K562 (cell line): Measurements from ENCODE around the gene CMSS1. TPM values are rescaled to one million over a fixed set of nuclear protein-coding genes. Genes with fewer than 3 reads are reported as not detected.

Source experiments
- ATAC-seq: fragments of 200-7000 bp; cut with Tn5 transposase; 3 replicates; pipeline ENCODE4 v1.9.1; 2020; ENCODE audit warnings: moderate library complexity
- BruUV-seq: library from RNA; stranded (reverse); fragments of 400-500 nt; replicated peaks from 2 replicates; lab custom pipeline; 2021; lab: Mats Ljungman, UMichigan
- CTCF ChIA-PET: fragments of 300-600 bp; formaldehyde crosslinking; extraction: SDS; loops from one replicate; lab custom pipeline; 2021; ENCODE audit warnings: low intra/inter-chr PET ratio; lab: Yijun Ruan, JAX
- POLR2A ChIA-PET: fragments of 300-600, 350-650 bp; sonication (Branson Sonifier 250); formaldehyde crosslinking; extraction: SDS; loops from one replicate; lab custom pipeline; 2021; ENCODE audit warnings: antibody characterized with exemption, inconsistent platforms; lab: Yijun Ruan, JAX
- DNase-seq, 4 experiments: peaks; one replicate each; pipeline versions ENCODE4 v3.0.0 to v3.0.0-alpha.2; 2011 to 2018; ENCODE audit warnings: low spot score in 3 of 4, mixed read lengths in 3 of 4; ENCODE audit errors: extremely low read depth in 1 of 4
- FAIRE-seq: peaks from 2 replicates; lab custom pipeline; 2011; peaks lifted over from hg19 to GRCh38; lab: Jason Lieb, UNC
- H2AFZ ChIP-seq: 2 replicates; pipeline ENCODE4 v1.6.0; 2011; ENCODE audit warnings: low read depth, low read length, control low read depth, inconsistent platforms
- H3K27ac ChIP-seq: fragments of 200-600 bp; 3 replicates; pipeline ENCODE4 v1.8.0; 2011; ENCODE audit warnings: low read depth, mild to moderate bottlenecking, control low read depth, inconsistent platforms, low read length, moderate library complexity, mixed read lengths; ENCODE audit errors: extremely low read depth
- H3K27me3 ChIP-seq, 2 experiments: fragments of 300-600 bp in 1 of 2; 2 replicates in 1 of 2; 3 replicates in 1 of 2; pipeline versions ENCODE4 v1.6.0 to v1.8.0; 2011; ENCODE audit warnings: inconsistent platforms in 2 of 2, low read length in 2 of 2, mild to moderate bottlenecking in 1 of 2, mixed read lengths in 1 of 2, moderate library complexity in 1 of 2; ENCODE audit not compliant: control insufficient read depth in 2 of 2, insufficient read depth in 2 of 2
- H3K36me3 ChIP-seq: fragments of 300-600 bp; 3 replicates; pipeline ENCODE4 v1.8.0; 2011; ENCODE audit warnings: mild to moderate bottlenecking, low read length, inconsistent platforms; ENCODE audit not compliant: control insufficient read depth, insufficient read depth
- H3K4me1 ChIP-seq, 2 experiments: fragments of 200-600 bp in 1 of 2; replicated peaks in 1 of 2; 2 replicates in 1 of 2; 3 replicates in 1 of 2; pipeline versions ENCODE4 v1.5.1 to v1.8.0; 2011; ENCODE audit warnings: inconsistent platforms in 2 of 2, low read length in 2 of 2, mild to moderate bottlenecking in 1 of 2, mixed read lengths in 1 of 2, moderate library complexity in 1 of 2; ENCODE audit not compliant: control insufficient read depth in 2 of 2, insufficient read depth in 2 of 2
- H3K4me2 ChIP-seq: 2 replicates; pipeline ENCODE4 v1.6.1; 2011; ENCODE audit warnings: low read length, control low read depth, inconsistent platforms, mixed read lengths; ENCODE audit not compliant: insufficient read depth
- H3K4me3 ChIP-seq: fragments of 200-600 bp; sonication (generic), shearing (Covaris generic); 2 replicates; pipeline ENCODE4 v1.5.1; 2016; ENCODE audit warnings: control low read depth, inconsistent platforms
- H3K79me2 ChIP-seq: fragments of 200-600 bp; 3 replicates; pipeline ENCODE4 v1.8.0; 2011; ENCODE audit warnings: low read length, inconsistent platforms; ENCODE audit not compliant: control insufficient read depth, insufficient read depth
- H3K9ac ChIP-seq, 2 experiments: 2 replicates each; pipeline versions ENCODE4 v1.6.0 to v1.6.1; 2011; ENCODE audit warnings: low read depth in 2 of 2, low read length in 2 of 2, control low read depth in 1 of 2, inconsistent platforms in 1 of 2, mild to moderate bottlenecking in 1 of 2, mixed read lengths in 1 of 2; ENCODE audit not compliant: insufficient read depth in 1 of 2
- H3K9me1 ChIP-seq: one replicate; pipeline ENCODE4 v1.6.0; 2011; ENCODE audit warnings: inconsistent platforms, mild to moderate bottlenecking, low read length, moderate library complexity; ENCODE audit not compliant: control insufficient read depth, insufficient read depth
- H3K9me3 ChIP-seq: replicated peaks from 2 replicates; pipeline ENCODE4 v1.5.1; 2011; ENCODE audit warnings: low read depth, low read length, inconsistent platforms; ENCODE audit not compliant: control insufficient read depth, insufficient read depth
- H4K20me1 ChIP-seq: replicated peaks from 2 replicates; pipeline ENCODE4 v1.6.1; 2011; ENCODE audit warnings: low read length, inconsistent platforms, mixed read lengths; ENCODE audit not compliant: control insufficient read depth, insufficient read depth
- DMBX1 ChIP-seq: fragments of 250-450 bp; sonication (Bioruptor Pico); IDR thresholded peaks from 2 replicates; pipeline ENCODE4 v1.8.0; 2022; ENCODE audit warnings: inconsistent platforms, mild to moderate bottlenecking, moderate library complexity, borderline replicate concordance
- PHB ChIP-seq: fragments of 250-450 bp; sonication (Bioruptor Pico); IDR thresholded peaks from 2 replicates; pipeline ENCODE4 v1.5.0; 2021
- WGBS: fragments of 100-300 bp; shearing (Covaris generic); methylation state at CpG from one replicate; pipeline ENCODE4 v1.1.6; 2016; ENCODE audit warnings: low coverage, mixed read lengths; ENCODE audit not compliant: insufficient coverage; ENCODE audit errors: missing lambda C conversion rate; 5-methylcytosine and 5-hydroxymethylcytosine counted together
- in situ Hi-C: fragments of 300-500 bp; cut with MboI; formaldehyde crosslinking; loops from 4 replicates; pipeline ENCODE4 v1.15.0; 2018; ENCODE audit warnings: inconsistent platforms, mixed read lengths
- intact Hi-C: fragments of 100-400 bp; cut with micrococcal nuclease; formaldehyde crosslinking; loops from 2 replicates; pipeline ENCODE4 v1.14.2; 2022
- polyA plus RNA-seq, 8 experiments: library from polyadenylated mRNA; depleted of rRNA in 4 of 8; stranded (reverse) in 5 of 8; unstranded in 3 of 8; fragments of >200 nt; fragmentation: Nextera tagmentation in 2 of 8; fragmentation: Illumina TruSeq in 1 of 8; extraction: Ambion mirVana in 2 of 8; extraction: Trizol in 1 of 8; gene quantifications; 2 replicates each; pipeline versions ENCODE4 v1.2.1 to v1.2.3, GENCODE V29; 2011 to 2014; ENCODE audit warnings: inconsistent platforms in 1 of 8, missing spikeins in 1 of 8
- total RNA-seq, 7 experiments: library from RNA; depleted of rRNA in 6 of 7; stranded (reverse); fragments of >200 nt in 6 of 7; fragmentation: Illumina TruSeq in 2 of 7; extraction: Trizol in 2 of 7; gene quantifications; 2 replicates each; pipeline versions ENCODE4 v1.2.1 to v1.2.3, GENCODE V29; 2011 to 2021; ENCODE audit warnings: low replicate concordance in 1 of 7
- TF ChIP-seq, protein P1 (sequence below): fragments of 450-650 bp; conservative IDR thresholded peaks from 2 replicates; pipeline ENCODE4 v1.6.1; 2016; ENCODE audit warnings: missing genetic modification characterization, low read depth, mild to moderate bottlenecking, control low read depth, missing compliant biosample characterization
- TF ChIP-seq, protein P2 (sequence below), 2 experiments: IDR thresholded peaks; 2 replicates each; pipeline ENCODE4 v1.6.1; 2012; ENCODE audit warnings: improper control_type of control experiment in 2 of 2, low read depth in 2 of 2, low read length in 2 of 2, borderline replicate concordance in 1 of 2

The CMSS1 gene
- total and polyA plus RNA-seq, 9 of the 15 experiments (the other 6 are each of a cell fraction or from before 2014, with no cell fraction given) = 46.9 to 109 (median 72.3) TPM

DNA sequence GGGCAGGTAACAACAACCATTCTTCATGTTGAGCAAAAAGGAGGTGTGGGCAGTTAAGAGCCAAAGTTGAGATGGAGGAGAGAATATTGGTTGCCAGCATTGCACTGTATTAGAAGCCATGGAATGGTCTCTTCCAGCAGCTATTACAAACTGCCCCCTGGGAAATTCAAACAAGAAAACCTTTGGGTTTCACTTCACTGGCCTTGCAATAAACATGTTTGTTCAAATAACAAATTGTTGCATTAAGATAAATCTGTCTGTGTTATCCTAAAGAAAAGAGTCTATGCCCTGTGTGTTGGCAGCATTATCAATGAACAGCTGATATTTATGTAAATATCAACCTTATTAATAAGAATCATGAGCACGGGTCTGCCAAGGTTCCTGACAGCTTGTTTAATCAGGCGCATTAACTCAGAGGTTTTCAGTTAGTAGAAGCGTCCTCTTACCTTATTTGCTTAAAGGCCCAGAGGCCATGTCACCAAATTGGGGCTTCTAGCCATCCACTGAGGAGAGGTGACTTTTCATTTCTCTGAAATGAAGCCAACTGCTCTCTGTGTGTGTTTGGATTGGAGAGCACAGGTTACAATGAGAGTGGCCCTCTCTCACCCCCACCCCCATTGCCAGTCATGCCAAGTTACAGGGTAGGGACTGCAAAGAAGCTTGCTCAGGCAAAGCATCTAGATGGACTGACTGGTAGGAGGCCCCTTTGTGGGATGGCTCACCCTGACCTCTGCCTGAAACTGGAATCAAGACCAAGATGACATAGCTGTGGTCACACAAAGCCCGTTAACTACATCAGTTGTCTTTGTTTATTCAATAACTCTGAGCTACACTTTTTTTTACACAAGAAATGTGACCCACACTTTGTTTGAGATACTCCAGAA lies 286.1 kb downstream of the CMSS1 start:
- DNase-seq = no peak
- H3K27me3 ChIP-seq = no peaks in the 10 kb centered on the region
- intact Hi-C loops (no loop called here), in situ Hi-C loops (no loop called here)
- no peak overlapping the region for H3K4me2 ChIP-seq
- H3K9me3 ChIP-seq = no peaks in the 10 kb centered on the region; the same call in 1 of the 2 replicates
- H3K9ac ChIP-seq = no peak overlapping the region; a peak in 1 of 4 replicates
- peaks cover 0 to 12% of the 10 kb centered on the region in 2 experiments; a peak in 3 of 5 replicates for H3K4me1 ChIP-seq
- no peaks in the 10 kb centered on the region for H3K79me2 ChIP-seq
- WGBS = 68% methylated on average over 4 of the region's 4 CpGs
- peak; percentile 45; the same call in 2 of the 3 replicates for ATAC-seq
- FAIRE-seq = no peak
- H3K36me3 ChIP-seq = no peaks in the 10 kb centered on the region; the same call in 2 of the 3 replicates
- ChIA-PET CTCF (no interaction called here), POLR2A (interaction anchor here (0.5 to 1.8 kb wide), 2 partner anchors 14 to 323 kb away, joined by 3 to 6 read pairs; no protein-coding TSS in a partner anchor)
- no TSS peak for BruUV-seq
- no peaks in the 10 kb centered on the region for H4K20me1 ChIP-seq
- no peak overlapping the region for H3K4me3 ChIP-seq
- H3K9me1 ChIP-seq = no peaks in the 10 kb centered on the region
- H3K27ac ChIP-seq = no peak overlapping the region
- H2AFZ ChIP-seq = no peak overlapping the region
- TF ChIP-seq PHB (CRISPR knock-in tag) = no peak
- TF ChIP-seq, protein P1, sequence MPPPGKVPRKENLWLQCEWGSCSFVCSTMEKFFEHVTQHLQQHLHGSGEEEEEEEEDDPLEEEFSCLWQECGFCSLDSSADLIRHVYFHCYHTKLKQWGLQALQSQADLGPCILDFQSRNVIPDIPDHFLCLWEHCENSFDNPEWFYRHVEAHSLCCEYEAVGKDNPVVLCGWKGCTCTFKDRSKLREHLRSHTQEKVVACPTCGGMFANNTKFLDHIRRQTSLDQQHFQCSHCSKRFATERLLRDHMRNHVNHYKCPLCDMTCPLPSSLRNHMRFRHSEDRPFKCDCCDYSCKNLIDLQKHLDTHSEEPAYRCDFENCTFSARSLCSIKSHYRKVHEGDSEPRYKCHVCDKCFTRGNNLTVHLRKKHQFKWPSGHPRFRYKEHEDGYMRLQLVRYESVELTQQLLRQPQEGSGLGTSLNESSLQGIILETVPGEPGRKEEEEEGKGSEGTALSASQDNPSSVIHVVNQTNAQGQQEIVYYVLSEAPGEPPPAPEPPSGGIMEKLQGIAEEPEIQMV (tag) = no peak
- TF ChIP-seq, protein P2, sequence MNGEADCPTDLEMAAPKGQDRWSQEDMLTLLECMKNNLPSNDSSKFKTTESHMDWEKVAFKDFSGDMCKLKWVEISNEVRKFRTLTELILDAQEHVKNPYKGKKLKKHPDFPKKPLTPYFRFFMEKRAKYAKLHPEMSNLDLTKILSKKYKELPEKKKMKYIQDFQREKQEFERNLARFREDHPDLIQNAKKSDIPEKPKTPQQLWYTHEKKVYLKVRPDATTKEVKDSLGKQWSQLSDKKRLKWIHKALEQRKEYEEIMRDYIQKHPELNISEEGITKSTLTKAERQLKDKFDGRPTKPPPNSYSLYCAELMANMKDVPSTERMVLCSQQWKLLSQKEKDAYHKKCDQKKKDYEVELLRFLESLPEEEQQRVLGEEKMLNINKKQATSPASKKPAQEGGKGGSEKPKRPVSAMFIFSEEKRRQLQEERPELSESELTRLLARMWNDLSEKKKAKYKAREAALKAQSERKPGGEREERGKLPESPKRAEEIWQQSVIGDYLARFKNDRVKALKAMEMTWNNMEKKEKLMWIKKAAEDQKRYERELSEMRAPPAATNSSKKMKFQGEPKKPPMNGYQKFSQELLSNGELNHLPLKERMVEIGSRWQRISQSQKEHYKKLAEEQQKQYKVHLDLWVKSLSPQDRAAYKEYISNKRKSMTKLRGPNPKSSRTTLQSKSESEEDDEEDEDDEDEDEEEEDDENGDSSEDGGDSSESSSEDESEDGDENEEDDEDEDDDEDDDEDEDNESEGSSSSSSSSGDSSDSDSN (IDR thresholded peaks at IDR 0.05; ENCODE audit: borderline replicate concordance in 1 of 2, low read depth in 2 of 2, low read length in 2 of 2) = no peak
- 0 out of 2 replicates have a peak, but pooled peaks have one; percentile 13 for TF ChIP-seq DMBX1 (CRISPR knock-in tag)
